ENCODE results near the gene STAT4.
A peak's percentile ranks its signal among the peaks of the same experiment; 100 is the strongest.

The STAT4 gene

DNA sequence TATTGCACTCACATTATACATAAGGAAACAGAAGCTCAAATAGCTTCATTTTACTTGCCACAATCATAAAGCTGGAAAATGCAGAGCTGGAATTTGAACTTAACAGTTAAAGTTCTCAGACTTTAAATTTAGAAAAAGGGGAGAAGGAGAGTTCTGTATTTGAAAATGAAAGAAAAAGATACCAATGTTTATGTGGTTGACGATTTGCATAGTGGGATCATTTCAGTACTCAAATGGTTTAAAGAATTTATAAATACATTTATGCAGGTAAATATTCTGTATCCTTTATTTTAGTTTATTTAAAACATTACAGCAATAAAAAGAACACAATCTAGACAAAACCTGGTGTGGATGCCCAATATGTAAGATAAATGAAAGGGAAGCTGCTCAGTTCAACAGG lies 25.5 kb upstream of the STAT4 start:
- DNase-seq (ENCODE audit: low read depth, low spot score), result no peak

DNA sequence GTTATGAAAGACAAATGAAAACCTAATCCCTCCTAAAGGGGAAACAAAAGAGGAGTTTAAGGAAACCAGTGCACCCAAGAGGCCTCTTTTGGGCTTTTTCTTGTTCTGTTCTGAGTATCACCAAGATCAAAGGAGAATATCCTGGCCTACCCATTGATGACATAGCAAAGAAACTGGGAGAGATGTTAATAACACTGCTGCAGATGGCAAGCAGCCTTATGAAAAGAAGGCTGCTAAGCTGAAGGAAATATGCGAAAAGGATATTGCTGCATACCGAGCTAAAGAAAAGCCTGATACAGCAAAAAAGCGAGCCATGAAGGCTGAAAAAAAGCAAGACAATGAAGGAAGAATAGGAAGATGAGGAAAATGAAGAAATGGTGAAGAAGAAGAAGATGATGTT lies 23.6 kb upstream of the STAT4 start:
- DNase-seq (ENCODE audit: low read depth, low spot score), result no peak

DNA sequence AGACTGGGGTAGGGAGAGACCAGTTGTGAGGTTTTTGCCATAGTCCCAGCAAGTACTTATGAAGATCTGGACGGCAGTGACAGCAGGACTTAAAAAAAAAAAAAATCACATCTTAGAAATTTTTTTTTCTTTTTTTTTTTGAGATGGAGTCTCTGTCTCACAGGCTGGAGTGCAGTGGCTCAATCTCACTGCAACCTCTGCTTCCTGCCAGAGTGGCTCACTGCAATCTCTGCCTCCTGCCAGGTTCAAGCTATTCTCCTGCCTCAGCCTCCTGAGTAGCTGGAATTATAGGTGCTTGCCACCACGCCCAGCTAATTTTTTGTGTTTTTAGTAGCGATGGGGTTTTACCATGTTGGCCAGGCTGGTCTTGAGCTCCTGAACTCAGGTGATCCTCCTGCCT lies 22.4 kb upstream of the STAT4 start:
- no peak for DNase-seq (ENCODE audit: low read depth, low spot score)

DNA sequence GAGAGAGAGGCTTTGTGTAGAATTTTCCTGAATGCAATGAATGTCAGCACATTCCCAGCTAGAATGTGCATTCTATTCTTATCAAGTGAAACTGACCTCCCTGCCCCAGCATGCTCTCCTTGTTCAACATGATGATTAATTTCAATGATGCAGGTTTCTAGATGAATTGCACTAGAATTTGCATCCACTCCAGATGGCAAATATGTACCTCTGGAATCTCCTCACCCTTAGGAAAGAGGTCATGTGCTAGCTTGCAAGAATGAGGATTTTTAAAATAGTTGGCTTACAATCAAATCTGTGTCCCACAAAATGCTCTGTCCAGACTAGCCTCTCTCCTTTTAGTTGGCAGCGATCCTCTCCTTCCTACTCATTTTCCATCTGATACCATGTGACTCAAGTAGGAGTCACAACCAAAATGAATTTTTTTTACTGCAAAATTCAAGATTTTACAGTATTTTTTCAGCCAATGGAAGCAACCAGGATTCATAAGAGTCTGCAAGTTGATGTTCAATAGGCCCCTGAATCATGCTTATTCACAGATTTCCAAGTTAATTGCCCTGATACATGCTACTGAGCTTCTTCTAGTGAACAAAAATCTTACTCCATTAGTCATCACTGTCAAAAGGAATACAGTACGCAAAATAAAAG lies 21.0 kb upstream of the STAT4 start:
- no peak for DNase-seq (ENCODE audit: low read depth, low spot score)

DNA sequence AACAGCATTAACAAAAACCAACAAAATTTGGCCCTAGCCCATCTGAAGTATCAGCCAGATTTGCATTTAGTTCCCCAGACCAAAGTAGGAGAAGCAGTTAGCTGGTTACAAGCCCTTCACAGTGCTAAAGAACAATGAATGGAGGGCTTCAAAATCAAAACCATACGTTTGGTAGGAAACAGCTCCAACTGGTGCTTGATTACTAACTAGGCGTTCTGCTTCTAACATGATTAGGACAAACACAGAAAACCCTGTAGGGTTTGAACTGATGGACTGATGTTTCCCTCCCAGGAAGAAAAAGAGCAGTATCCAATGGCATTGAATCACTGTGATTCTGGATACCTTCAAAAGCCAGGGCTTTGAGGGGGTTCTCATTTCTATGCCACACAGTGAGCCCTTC lies 20.5 kb upstream of the STAT4 start:
- DNase-seq (ENCODE audit: low read depth, low spot score), result no peak

DNA sequence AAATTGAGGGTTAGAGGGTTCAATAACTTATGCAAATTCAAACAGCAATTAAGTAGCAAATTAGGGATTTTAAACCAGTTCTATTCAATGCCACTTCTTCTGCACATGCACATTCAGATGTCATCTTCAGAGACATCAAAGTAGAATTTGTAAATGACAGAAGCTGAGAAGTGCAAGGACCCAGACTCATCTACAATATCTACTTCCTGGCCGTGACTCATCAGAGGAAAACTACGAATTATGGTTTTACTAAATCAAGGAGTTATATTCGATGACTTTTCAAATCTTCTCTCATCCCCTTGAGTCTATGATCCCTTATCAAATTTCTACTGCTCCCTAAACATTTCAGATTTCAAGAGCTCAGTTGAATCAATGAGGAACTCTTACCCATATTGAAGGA lies 20.0 kb upstream of the STAT4 start:
- DNase-seq (ENCODE audit: low read depth, low spot score), result no peak

DNA sequence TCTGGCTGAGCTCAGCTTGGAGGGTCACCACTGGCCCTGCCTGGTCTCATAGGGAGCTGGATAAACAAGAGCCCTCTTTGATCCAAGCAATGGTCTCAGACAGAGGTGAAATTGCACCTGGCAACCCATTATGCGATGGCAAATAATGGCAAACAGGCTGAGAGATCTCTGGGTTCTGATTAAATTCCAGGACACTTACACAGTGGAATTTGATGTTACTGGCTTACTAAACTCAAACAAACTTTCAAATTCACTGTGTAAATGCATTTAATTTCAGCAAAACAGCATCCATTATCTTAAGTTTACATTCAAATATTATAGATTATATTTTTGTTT lies 19.5 kb upstream of the STAT4 start:
- no peak for DNase-seq (ENCODE audit: low read depth, low spot score)

DNA sequence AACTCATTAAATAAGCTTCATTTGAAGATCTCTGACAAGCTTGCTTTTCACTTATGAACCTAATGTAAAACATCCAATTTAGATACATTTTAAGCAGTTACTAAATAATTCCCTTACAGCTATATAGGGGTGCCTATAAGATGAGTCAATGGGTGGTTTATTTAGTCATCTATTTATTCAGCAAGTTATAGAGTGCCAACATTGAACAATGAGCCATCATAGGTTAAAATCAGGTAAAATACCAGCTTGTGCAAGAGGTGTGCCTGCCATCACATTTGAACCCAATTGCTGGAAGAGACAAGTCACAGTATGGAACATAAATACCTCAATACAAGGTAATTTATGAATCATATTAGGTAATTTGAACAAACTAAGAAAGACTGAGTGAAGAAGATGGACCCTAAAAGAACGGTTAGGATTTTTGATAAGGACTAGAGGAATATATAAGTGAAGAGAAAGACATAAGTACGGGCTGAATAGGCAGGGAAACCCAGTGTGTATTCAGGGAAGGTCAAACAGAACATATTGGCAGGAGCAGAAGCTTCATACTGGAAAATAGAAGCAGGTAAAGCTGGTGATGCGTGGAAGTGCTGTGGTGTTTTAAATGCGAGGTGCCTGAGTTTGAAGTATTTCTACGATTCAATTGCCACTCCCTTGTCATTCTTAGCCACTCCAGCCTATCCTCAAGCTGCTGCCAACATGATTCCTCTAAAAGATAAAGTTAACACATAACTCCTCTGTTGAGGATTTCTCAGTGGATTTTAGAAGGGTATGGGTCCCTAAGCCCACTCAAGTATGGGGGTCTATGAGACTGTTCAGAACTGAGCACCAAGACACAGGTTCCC lies 18.9 kb upstream of the STAT4 start:
- DNase-seq (ENCODE audit: low read depth, low spot score), result no peak

DNA sequence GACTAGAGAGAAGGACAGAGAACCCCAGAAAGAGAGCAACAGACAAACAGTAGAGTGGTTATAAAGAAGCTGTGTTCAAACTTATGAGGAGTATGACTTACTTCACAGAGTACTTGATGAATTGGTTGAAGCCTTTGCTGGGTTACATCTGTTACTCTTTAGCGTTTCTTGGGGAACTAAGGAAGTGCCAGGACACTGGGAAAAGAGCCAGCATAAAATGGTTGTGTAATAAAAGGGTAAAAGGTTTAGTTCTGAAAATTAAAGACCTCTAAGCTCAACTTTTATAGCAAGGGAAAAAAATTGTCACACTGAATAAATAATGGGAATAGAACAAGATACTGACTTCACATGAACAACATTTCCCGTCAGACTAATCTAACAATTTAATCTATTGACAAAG lies 17.0 kb upstream of the STAT4 start:
- DNase-seq (ENCODE audit: low read depth, low spot score), result peak; percentile 30

DNA sequence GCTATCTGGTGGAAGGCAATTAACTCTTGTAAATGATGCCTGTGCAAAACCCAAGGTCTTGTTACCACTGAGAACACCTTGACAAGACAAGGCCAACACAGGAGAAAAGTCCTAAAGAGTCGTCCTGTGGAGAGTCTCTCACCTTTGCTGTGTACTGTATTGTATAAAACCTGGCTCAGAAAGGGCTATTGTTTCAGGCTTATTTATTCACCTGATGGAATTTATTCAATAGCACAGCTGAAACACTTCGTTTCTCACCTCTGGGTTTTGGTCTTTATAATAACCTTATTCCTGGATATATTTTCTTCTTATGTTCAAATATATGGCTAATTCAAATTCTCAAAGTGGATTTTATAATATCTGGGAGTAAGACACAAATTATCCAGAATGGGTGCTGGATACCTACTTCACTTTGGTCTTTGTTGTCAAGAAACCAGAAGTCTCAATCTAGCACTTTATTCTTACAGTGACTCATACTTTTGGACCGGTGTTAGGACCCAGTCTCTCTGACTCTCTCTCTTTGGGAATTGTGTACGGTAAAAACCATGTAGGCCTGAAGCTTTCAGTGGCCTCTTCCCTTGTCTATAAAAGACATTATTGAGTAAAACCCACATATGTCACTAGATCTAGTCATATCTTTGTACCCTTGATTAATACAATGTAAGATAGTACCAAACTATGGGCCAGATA lies 16.1 kb upstream of the STAT4 start:
- DNase-seq (ENCODE audit: low read depth, low spot score), result no peak

DNA sequence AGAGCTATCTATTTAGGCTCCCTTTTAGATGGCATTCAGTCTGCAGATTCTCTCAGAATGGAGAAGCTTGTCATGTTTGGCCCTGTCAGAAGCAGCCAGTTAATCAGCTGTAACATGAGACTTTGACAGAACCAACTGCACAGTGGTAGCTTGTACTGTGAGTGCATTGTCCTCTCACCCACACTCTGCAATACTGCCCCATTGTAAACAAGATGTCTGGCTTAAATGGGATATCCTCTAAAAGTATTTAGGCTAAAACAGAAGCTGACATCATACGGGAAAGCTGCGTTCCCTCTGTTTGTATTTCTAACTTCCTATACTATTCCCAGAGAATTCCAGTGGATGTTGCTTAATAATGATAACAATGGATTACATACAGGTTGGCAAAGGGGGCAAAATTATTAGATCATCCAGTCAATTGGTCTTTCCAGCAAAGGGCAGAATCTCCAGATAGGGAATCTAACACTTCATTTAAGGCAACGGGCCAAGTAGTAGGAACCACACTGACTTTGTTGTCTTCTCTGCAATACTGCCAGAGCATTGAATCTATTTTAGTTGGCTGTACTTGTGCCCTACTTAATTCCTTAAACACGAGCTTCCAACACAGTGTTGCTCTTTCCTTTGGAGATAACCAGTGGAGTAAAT lies 15.4 kb upstream of the STAT4 start:
- peak; percentile 56 for DNase-seq (ENCODE audit: low read depth, low spot score)

DNA sequence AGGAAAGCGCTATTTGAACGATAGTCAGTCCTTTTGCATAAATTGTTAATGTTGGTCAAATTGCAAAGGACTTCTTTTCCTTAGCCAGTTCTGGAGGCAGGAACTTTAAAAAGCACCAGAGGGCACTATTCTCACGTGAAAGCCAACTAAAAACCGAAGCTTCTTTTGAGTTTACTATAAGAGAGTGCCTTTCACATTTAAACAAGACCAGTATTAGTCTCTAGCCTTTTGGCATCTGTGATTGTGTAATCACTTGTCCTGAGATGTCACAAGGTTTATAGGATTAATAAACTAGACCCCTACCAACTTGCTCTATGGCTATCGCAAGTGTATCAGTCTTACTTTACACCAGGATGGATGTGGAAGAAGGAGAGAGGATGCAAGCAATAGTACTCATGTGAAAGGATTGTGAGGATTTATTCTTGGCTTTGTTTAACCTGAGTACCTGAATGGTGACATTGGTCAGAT lies 14.4 kb upstream of the STAT4 start:
- no peak for DNase-seq (ENCODE audit: low read depth, low spot score)

DNA sequence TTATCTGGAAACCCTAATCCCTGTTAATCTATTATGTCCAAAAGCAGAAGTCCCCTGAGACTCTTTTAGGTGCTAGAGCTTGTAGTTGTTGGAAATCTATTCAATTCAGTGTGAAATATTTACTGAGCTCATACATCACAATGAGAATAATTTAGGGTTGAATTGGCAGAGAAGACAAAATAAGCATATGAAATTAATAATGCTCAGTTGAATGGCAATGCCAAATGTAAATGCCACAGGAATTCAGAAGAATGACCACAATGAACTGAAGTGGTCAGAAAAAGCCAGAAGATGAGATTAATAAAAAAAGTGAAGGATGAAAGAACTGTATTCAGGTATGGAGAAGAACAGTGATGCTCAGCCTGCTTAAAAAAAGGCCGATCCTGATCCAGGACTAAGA lies 8.0 kb upstream of the STAT4 start:
- no peak for DNase-seq (ENCODE audit: low read depth, low spot score)

DNA sequence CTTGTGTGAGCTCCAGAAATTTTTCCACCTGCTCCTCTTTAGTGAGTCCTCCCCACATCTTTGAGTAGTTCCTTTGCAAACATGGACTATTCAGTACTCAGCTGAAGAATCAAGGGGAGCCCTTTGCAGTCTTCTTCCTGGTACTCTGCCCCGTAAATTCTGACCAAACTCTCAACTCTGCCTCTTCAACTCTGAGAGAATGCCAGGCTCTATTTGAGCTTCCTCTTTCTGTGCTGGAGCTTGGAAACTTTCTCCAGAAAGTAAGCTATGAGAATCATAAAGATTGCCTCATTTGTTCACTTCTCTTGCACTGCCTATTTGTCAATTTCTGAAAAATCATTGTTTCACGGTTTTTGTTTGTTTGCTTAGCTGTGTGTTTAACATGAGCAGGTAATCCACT lies 7.4 kb upstream of the STAT4 start:
- DNase-seq (ENCODE audit: low read depth, low spot score), result no peak

DNA sequence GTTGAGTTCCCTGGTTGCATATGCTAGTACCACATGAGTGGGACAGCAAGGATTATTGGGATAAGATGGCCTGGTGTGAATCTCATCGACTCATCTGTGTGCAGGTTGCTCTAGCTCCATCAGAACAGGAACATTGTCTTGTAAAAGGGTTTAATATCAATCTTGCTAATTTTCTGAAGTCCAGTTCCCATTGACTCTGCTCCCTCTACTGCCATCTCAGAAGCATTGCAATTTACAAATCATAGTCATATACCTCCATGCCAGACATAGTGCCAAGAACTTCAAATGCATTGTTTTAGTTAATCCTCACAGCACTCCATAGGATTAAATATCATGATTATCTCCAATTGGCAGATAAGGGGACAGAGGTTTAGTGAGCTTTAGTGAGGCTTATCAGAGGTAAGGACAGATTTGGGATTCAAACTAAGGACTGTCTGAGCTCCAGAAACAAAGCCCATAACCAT lies 4.8 kb upstream of the STAT4 start:
- DNase-seq (ENCODE audit: low read depth, low spot score), result no peak

DNA sequence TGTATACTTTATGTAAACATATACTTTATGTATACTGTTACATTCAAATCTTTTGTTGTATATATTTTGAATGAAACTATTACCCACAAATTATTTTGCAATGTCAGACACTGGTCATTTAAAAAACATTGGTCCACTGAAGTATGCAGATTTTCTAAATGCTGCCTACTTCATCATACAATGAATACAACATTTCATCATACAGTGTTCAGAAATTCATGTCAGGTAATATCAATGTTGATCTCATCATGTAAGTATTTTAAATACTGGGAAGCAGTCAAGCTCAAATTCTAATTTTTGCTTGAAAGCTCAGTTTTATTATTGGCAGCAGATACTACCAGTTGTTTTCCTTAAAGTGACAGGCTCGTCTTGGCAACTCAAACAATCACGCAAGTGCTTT lies 2.9 kb upstream of the STAT4 start:
- no peak for DNase-seq (ENCODE audit: low read depth, low spot score)

DNA sequence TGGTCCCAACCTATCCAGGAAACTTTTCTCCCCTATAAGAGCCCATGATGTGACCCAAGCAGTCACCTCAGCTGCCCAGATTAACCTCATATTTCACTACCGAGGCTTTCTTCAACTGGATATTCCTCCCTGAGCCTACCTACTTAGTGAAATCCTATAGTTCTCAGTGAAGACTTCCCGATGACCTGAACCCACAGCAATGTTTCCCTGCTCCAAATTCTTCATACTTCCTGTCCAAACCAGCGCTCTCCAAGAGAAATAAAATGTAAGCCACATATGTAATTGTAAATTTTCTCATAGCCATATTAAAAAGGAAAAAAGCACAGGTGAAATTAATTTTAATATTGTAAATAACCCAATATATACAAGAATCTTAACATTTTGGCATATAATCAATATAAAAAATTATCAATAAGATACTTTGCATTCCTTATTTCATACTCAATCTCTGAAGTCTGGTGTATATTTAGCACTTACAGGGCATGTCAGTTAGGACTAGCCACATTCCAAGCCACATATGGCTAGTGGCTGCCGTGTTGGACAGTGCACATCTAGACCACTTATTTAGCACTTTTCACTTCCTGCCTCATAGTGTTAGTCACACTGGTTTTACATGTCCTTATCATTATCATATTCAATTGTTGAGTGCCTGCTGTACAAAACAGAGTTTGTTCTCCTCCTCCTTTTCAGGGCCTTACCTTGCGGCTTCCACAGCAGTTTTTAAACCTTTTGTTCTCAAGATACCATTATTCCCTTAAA lies 1.9 kb upstream of the STAT4 start:
- no peak for DNase-seq (ENCODE audit: low read depth, low spot score)

DNA sequence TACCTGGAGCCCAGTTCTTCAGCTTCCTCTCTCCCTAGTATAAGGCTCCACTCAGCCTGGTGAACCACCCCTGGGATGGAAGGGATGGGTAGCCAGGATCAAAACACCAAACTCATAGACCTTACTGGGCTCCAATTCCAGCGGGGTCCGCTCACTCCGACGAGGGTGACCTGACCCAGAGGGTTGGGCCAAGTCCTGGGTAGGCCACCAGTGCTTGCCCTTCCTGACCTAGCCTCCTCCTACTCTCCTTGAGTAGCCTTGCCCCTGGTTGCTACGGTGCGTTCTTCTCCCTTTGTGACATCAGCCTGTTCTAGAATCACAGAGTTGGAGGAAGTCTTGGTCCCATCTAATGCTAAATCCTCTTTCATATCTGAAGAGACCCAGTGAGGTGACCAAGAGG lies 537 bp upstream of the STAT4 start:
- no peak for DNase-seq (ENCODE audit: low read depth, low spot score)

DNA sequence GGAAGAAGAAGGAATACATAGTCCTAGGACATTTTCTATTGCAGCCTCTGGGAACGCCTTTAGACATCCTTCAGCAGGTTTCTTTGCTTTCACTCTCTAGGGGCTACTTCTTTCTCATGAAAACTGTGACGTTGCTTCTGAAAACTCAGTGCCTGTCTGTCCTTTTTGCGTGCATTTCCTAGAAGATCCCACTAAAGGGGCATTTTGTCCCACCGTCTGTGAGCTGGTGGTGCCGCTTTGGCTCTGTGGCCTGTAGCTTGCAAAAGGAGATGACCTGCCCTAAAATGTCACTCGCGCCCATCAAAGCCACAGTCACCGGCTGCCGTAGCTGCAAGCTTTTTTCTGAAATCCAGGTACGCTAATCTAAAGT lies 579 bp downstream of the STAT4 start:
- DNase-seq (ENCODE audit: low read depth, low spot score), result no peak

DNA sequence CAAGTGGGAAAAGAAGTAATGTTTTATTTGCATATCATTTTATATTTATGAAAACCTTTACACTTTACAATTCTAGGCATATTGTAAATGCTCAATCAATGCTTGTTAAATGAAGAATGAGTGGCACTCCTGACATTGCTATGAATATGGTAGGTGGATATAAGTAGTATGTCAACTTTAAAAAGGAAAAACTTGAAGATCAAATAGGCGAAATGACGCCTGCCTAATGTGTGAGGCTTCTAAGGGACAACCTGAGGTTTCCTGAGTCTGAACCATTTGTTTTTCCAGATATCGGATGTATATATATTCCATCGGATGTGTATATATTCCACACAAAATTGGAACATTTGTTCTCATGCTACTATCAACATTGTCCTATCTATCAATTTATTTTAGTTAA lies 1.4 kb downstream of the STAT4 start:
- no peak for DNase-seq (ENCODE audit: low read depth, low spot score)

DNA sequence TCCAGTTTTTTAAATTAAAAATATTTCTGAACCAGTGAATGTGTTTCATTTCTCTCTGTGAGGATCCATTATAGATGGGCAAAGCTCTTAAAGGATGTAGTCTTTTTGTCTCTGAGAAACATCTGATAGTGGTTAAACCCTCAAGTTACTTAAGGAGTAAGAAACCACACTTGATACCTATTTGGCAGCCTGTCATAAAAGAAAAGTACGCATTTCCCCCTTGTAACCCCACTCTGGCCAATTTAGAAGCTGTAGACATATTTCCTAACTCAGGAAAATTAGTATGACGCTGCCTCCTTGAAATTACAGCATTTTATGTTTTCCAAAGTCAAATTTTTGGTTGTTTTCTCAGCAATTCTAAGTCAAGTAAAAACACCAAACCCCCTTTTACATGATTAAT lies 2.0 kb downstream of the STAT4 start:
- no peak for DNase-seq (ENCODE audit: low read depth, low spot score)

DNA sequence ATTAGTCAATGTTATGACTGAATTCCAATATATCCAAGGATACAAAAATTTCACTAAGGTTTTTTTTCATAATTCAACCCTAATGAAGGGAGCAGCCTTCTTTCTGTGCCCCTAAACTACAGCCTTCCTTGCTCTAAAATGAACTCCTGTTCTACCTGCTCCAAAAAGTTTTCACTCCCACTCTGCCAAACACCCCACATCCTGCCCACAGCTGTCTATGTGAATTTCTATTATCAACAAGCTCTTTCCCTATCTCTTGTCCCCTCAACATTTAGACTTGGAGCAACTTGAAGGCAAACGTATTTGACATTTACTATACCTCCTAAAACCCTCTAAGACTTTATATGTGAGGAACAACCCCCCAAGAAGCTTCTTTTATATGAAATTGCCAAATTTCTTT lies 2.5 kb downstream of the STAT4 start:
- DNase-seq (ENCODE audit: low read depth, low spot score), result no peak
